Activated CD4-positive, alpha-beta T cell treated with anti-CD3 and anti-CD28 coated beads for 48 hours (primary cell): Measurements from ENCODE around the gene TMEM95.

Source experiments
- DNase-seq: peaks from one replicate; pipeline ENCODE4 v3.0.0-alpha.2; 2020

Gene TMEM95

GRCh38 chr17:7355053-7355452, at the start of gene TMEM95:
TMEM95 (plus strand) TSS chr17:7355156; CDS start chr17:7355205, 49 bp downstream.
- DNase-seq, result no peak

- DNase-seq, result peak; percentile 100
Measured at GRCh38 chr17:7306911-7307685, 47.9 kb upstream of the TMEM95 start, which contains the start of gene EIF5A. EIF5A (plus strand) TSS chr17:7307628; CDS start chr17:7309636, 2,008 bp downstream.

- DNase-seq, result peak; percentile 61
Measured at GRCh38 chr17:7307686-7308624, 47.0 kb upstream of the TMEM95 start.

- DNase-seq, result peak; percentile 85
Measured at GRCh38 chr17:7308625-7309433, 46.1 kb upstream of the TMEM95 start.

GRCh38 chr17:7309628-7310027, 45.3 kb upstream of the TMEM95 start:
- no peak for DNase-seq

GRCh38 chr17:7311110-7311705, 43.7 kb upstream of the TMEM95 start:
- no peak for DNase-seq

DNA sequence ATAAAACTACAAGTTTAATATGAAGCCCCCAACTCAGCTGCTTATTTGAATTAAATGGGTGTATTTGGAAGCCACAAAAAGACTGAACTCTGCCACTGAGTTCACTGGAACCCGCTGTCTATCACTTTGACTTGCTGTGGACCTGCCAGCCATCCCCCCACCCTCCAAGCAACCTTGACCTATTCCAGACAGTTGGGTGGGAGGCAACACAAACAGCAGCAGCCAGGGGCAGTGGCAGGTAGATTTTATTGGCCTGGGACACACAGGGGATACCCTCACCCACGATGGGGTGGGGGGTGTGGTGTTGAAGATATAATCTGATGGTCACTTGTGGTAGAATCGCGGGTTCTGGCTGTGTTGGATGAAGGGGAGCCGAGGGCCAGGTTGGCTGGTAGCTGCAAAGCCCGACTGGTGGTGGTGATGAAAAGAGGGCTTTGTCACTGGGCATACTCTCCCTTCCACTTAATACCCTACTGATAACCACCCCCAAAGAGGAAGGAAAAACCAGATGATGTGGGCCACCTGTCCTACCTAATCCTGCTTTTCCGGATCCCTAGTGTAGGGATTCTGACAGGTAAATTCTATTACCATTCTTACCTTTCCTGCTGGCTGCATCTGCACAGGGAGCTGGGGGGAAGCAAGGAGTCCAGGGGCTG, 42.4 kb upstream of the TMEM95 start:
- no peak for DNase-seq

DNA sequence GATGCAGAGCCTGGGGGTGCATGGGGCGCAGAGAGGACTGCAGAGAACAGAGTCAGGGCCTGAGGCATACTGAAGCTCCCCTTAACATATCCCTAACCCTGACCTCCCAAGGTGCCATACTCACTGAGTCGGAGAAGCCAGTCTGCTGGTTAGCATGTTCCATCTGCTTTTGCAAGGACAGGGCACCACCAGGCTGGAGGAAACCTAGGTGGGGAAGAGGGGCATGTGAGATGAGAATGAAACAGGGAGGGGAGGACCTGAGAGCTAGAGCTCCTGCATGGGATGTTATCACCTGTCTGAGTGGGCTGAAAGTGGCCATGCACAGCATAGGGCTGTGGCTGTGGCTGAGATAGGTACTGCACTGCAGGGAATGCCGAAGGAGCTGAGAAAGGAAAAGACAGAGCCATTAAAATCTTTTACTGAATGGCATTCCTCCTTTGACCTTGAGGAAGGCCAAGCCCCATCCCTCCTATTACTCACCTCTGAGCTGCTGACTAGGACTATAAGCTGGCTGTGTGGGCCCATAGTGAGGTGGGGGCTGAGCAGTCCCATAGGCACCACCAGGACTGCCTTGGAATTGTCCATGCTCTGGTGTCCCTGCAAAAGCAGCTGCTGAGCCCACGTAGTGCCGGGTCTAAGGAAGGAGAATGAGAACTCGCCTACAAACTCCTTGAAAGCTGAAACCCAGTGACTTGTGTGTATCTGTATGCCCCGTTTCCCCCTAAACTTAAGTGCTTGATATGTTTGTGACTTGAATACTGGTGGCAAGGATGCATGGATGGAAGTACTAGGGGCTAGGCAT, 41.7 kb upstream of the TMEM95 start:
- DNase-seq, result peak; percentile 63

DNA sequence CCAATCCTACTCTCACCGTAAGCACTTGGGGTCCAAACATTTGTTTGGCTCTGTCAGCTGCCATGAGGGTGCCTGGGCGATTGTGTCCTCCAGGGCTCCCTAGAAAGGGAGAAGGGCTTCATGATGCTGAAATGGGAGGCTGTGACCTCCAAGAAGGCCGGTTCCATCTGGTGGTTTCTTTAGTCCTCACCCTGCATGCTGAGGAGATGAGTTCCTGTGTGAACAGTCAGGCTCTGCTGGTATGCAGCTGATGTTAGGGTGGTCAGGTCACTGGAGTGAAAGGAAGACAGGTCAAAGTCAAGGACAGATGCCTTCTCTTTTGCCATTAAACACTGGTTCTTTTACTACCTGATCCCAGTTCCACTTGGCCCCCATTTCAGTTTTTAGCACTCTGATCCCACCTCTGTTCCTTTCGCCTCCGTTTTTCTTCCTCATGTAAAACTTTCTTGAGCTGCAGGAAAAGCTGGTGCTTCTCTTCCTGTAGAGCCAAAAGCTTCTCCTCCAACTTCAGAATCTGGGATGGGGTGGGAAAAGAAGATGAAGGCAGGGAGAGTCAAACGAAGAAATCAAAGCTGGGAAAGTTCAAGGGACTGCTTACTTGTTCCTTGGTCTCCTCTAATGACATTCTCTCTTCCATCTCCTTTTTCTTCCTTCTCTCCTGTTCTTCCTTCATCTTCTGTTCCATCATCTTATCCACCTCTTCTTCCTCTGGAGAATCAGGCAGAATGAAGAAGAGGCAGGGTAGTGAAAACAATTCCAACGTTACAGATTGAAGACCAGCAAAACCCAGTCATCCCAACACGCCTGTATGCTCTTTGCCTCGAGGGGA, 40.9 kb upstream of the TMEM95 start:
- peak; percentile 48 for DNase-seq

DNA sequence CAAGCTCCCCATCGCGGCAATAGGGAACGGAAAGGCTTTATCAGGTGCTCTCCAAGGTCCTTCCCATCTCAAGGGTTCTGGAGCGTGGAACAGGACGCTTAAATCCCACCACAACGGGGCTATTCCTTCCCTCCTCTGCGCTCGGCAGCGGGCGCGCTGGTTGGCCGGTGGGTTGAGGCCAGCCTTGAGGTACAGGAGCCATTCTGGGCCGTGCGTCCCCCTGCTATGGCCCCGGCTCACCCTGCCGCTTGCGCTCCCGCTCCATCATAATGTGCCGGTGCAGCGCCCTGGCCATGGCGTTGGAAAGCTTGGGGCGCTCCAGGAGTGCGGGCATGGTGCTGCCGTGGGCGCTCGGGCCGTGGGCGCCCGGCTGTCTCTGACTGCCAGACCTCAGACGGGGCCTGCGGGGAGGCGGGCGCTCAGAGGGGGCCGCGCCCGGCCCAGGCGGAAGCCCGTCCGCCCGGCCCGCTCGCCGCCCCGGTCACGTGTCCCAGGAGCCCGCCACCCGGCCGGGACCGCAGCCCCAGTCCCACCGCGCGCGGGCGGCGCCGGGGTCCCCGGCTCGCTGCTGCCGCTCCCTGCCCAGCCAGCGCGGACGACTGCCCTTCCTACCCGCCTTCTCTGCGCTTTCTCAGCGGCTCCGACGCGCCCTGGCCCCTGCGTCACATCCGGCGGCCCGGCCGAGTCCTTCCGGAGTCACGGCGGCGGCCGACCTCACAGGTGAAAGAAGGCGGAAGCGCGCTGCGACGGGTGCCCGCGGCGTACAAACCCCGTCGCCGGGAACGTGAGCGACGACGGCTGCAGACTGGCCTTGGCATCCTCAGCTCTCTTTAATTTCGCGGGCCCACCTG, 40.0 kb upstream of the TMEM95 start, which contains the start of gene GPS2:
Gene GPS2 (minus strand): TSS at position 642 of the 851 bp plus-strand sequence. CDS start 308 bp downstream, at position 334.
- peak; percentile 96 for DNase-seq

GRCh38 chr17:7315570-7316235, 39.3 kb upstream of the TMEM95 start:
- DNase-seq, result no peak

DNA sequence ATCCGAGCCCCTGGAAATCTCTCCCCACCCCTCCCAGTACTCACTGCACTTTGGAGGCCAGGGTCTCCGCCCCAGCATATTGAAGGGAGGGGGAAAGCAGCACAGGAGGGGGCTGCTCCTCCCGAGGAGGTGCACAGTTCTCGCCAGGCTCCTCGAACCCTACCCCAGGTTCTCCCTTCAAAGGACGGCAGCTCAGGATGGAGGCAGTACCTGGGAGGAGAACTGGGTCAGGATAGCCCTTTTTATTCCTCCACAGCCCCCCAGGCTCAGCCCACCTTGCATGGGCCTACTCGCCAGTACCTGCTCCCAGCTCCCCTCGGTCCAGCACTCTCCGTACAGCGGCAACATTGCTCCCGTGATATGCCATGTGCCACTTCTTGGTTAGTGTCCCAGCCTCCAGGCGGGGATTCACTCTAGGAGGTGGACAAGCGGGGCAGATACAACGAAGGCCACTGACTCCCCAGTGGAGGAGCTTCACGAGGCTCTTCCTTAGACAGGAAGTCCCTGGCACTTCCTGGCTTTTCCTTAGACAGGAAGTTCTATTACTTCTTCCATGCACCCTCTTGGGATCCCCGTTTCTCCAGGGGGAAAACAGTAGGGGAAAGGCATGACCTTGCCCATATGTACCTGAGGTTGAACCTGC, 37.7 kb upstream of the TMEM95 start:
- DNase-seq, result no peak

DNA sequence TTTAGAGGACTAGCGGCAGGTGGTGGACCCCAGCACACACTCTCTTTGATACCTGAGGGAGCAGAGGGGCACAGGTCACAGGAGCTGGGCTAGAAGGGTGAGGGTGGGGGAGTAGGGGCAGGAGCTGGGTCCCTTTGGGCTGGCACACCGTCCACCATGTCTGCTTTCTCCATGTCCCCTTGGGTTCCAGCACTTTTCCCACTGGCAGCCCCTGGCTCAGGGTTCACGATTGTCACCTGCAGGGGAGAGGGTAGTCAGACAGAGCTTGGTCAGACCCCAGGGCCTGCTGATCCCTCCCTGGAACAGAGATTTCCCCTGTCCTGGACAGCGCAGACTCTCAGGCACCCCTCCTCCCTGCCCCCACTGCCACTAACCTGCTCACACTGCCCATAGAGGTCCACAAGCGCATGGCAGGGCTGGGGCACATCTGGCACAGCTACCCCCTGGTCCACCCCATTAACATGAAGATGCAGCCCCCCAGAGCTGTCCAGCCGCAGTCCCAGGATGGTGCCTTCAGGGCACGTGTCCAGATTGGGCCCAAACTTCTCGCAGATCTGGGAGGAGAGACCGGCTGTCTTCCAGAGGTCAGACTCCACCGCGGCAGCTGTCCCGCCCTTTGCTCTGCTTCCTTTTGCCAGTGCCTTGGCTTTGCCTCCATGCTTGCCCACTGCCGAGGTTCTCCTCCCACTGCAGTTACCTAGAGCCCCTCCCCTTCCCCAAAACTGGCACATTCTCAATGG, 36.7 kb upstream of the TMEM95 start:
- DNase-seq, result no peak

GRCh38 chr17:7321466-7321865, 33.5 kb upstream of the TMEM95 start:
- no peak for DNase-seq

GRCh38 chr17:7322520-7323194, 32.3 kb upstream of the TMEM95 start:
- no peak for DNase-seq

DNA sequence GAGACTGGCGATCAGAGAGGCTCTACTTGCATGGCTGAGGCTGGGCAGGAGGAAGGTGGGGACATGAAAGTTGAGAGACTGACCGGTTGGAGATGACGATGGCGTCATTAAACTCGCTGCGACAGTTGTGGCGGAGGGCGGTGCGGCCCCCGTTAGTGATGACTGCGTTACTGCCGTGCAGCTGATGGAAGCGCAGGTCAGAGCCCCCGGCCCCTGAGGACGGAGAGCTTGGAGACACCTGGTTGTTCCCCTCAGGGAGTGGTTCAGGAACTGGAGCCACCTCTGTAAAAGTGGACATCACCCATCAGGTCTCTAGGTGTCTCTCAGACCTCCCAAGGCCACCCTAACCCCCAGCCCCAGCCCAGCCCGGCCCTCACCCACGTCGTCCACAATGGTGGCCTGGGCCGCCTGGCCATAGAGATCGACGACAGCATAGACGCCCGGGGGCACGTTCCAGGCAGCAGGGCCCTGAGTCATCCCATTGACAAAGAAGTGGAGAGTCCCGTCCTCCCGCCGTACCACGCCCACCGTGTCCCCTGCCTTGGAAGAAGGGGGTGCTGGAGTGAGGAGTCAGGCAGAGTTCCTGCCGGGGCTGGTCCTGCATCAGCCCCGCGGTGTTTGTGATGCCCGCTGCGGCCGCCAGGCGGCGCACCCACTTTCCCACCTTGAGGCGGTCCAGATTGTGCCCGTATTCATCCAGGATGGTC, 31.1 kb upstream of the TMEM95 start:
- DNase-seq, result peak; percentile 77
